ENCODE data around the gene C2orf76. TPM values are rescaled to one million over a fixed set of nuclear protein-coding genes. Genes with fewer than 3 reads are reported as not detected.
"Not testable (repeated sequence)": the region's sequence is repeated elsewhere in the genome, so short reads cannot be mapped to it uniquely, and the experiment has no call there.

The C2orf76 gene
- total RNA-seq, 2 donors from 2014 or later: 10.7 to 10.9 TPM

- DNase-seq: no peak
- no peaks in the 10 kb centered on the region for H3K27me3 Mint-ChIP-seq (ENCODE audit: insufficient read depth)
- Histone ChIP-seq H3K4me3 (ENCODE audit: low read length) (no peak overlapping the region), H3K27ac (ENCODE audit: low read depth, low read length) (no peak overlapping the region), H3K36me3 (ENCODE audit: control insufficient read depth, insufficient read depth, low read length) (no peaks in the 10 kb centered on the region), H3K9me3 (ENCODE audit: control insufficient read depth, low read length) (no peaks in the 10 kb centered on the region), H3K27me3 (ENCODE audit: control insufficient read depth, insufficient read depth, low read length, poor library complexity, severe bottlenecking) (no peaks in the 10 kb centered on the region), H3K9ac (ENCODE audit: extremely low read depth, low read length, poor library complexity, severe bottlenecking) (no peak overlapping the region), H3K4me1 (ENCODE audit: control insufficient read depth, insufficient read depth, low read length) (no peaks in the 10 kb centered on the region)
- no peaks in the 10 kb centered on the region for H3K4me1 Mint-ChIP-seq
- no peaks in the 10 kb centered on the region for H3K9me3 Mint-ChIP-seq
- H3K4me3 Mint-ChIP-seq: no peak overlapping the region
- no peak for TF ChIP-seq CTCF (conservative IDR thresholded peaks at IDR 0.05)
- no peak overlapping the region for H3K27ac Mint-ChIP-seq
- 75 to 78% methylated on average over 1 to 4 of the region's 4 CpGs for WGBS, 2 experiments (ENCODE audit: insufficient coverage in 1 of 2, insufficient read length in 1 of 2)
- no peaks in the 10 kb centered on the region for H3K36me3 Mint-ChIP-seq (ENCODE audit: low read depth)
Measured at GRCh38 chr2:119280680-119281079, 86.0 kb downstream of the C2orf76 start.

GRCh38 chr2:119279666-119280065, 87.0 kb downstream of the C2orf76 start:
- Histone ChIP-seq H3K27me3 (ENCODE audit: control insufficient read depth, insufficient read depth, low read length, poor library complexity, severe bottlenecking) (no peaks in the 10 kb centered on the region), H3K4me3 (ENCODE audit: low read length) (no peak overlapping the region), H3K4me1 (ENCODE audit: control insufficient read depth, insufficient read depth, low read length) (no peaks in the 10 kb centered on the region), H3K9ac (ENCODE audit: extremely low read depth, low read length, poor library complexity, severe bottlenecking) (no peak overlapping the region), H3K9me3 (ENCODE audit: control insufficient read depth, low read length) (no peaks in the 10 kb centered on the region), H3K36me3 (ENCODE audit: control insufficient read depth, insufficient read depth, low read length) (no peaks in the 10 kb centered on the region), H3K27ac (ENCODE audit: low read depth, low read length) (no peak overlapping the region)
- no peaks in the 10 kb centered on the region for H3K27me3 Mint-ChIP-seq (ENCODE audit: insufficient read depth)
- H3K9me3 Mint-ChIP-seq: no peaks in the 10 kb centered on the region
- DNase-seq: peak; percentile 46
- no peak overlapping the region for H3K27ac Mint-ChIP-seq
- no peaks in the 10 kb centered on the region for H3K36me3 Mint-ChIP-seq (ENCODE audit: low read depth)
- WGBS, 2 experiments (ENCODE audit: insufficient coverage in 1 of 2, insufficient read length in 1 of 2): 93 to 96% methylated on average over 5 to 6 of the region's 6 CpGs
- TF ChIP-seq CTCF (conservative IDR thresholded peaks at IDR 0.05): no peak
- H3K4me3 Mint-ChIP-seq: no peak overlapping the region
- no peaks in the 10 kb centered on the region for H3K4me1 Mint-ChIP-seq

GRCh38 chr2:119278946-119279345, 87.7 kb downstream of the C2orf76 start:
- no peak overlapping the region for H3K27ac ChIP-seq (ENCODE audit: low read depth, low read length)
- 96 to 100% methylated on average over 2 to 5 of the region's 6 CpGs for WGBS, 2 experiments (ENCODE audit: insufficient coverage in 1 of 2, insufficient read length in 1 of 2)
- H3K27me3 ChIP-seq (ENCODE audit: control insufficient read depth, insufficient read depth, low read length, poor library complexity, severe bottlenecking): no peaks in the 10 kb centered on the region
- no peak overlapping the region for H3K4me3 ChIP-seq (ENCODE audit: low read length)
- no peaks in the 10 kb centered on the region for H3K4me1 Mint-ChIP-seq
- H3K36me3 ChIP-seq (ENCODE audit: control insufficient read depth, insufficient read depth, low read length): no peaks in the 10 kb centered on the region
- no peaks in the 10 kb centered on the region for H3K9me3 Mint-ChIP-seq
- DNase-seq: peak; percentile 10
- no peaks in the 10 kb centered on the region for H3K36me3 Mint-ChIP-seq (ENCODE audit: low read depth)
- no peak overlapping the region for H3K27ac Mint-ChIP-seq
- H3K9ac ChIP-seq (ENCODE audit: extremely low read depth, low read length, poor library complexity, severe bottlenecking): no peak overlapping the region
- no peaks in the 10 kb centered on the region for H3K4me1 ChIP-seq (ENCODE audit: control insufficient read depth, insufficient read depth, low read length)
- H3K9me3 ChIP-seq (ENCODE audit: control insufficient read depth, low read length): no peaks in the 10 kb centered on the region
- no peak overlapping the region for H3K4me3 Mint-ChIP-seq
- no peak for TF ChIP-seq CTCF (conservative IDR thresholded peaks at IDR 0.05)
- no peaks in the 10 kb centered on the region for H3K27me3 Mint-ChIP-seq (ENCODE audit: insufficient read depth)

- not testable (repeated sequence) for H3K9me3 Mint-ChIP-seq; H3K4me1 Mint-ChIP-seq; H3K27me3 Mint-ChIP-seq (ENCODE audit: insufficient read depth); H3K27me3 ChIP-seq (ENCODE audit: control insufficient read depth, insufficient read depth, low read length, poor library complexity, severe bottlenecking); H3K4me1 ChIP-seq (ENCODE audit: control insufficient read depth, insufficient read depth, low read length); H3K27ac ChIP-seq (ENCODE audit: low read depth, low read length); H3K36me3 ChIP-seq (ENCODE audit: control insufficient read depth, insufficient read depth, low read length); H3K4me3 Mint-ChIP-seq; H3K9ac ChIP-seq (ENCODE audit: extremely low read depth, low read length, poor library complexity, severe bottlenecking); H3K9me3 ChIP-seq (ENCODE audit: control insufficient read depth, low read length); H3K4me3 ChIP-seq (ENCODE audit: low read length); H3K36me3 Mint-ChIP-seq (ENCODE audit: low read depth); H3K27ac Mint-ChIP-seq
- peak; percentile 5 for DNase-seq
- WGBS, 2 experiments (ENCODE audit: insufficient coverage in 1 of 2, insufficient read length in 1 of 2): 71 to 86% methylated on average over 1 to 2 of the region's 2 CpGs
Measured at GRCh38 chr2:119278385-119278784, 88.2 kb downstream of the C2orf76 start.
